CD14-positive monocyte (primary cell): ENCODE results near the gene PRKD1. TPM values are rescaled to one million over a fixed set of nuclear protein-coding genes. Genes with fewer than 3 reads are reported as not detected.

Experiments
- DNase-seq, 3 donors: peaks; one replicate each; pipeline ENCODE4 v3.0.0-alpha.2; 2011 to 2022
- H2AFZ ChIP-seq: 2 replicates; pipeline ENCODE4 v1.6.0; 2012; ENCODE audit warnings: mild to moderate bottlenecking, low read depth, low read length, inconsistent platforms; ENCODE audit not compliant: insufficient read depth, poor library complexity, severe bottlenecking
- H3K27ac ChIP-seq, 2 donors: 1 replicate in 1 of 2; 2 replicates in 1 of 2; pipeline ENCODE4 v1.5.1; 2012 to 2013; ENCODE audit warnings: low read length in 2 of 2, control low read depth in 1 of 2, inconsistent platforms in 1 of 2, low read depth in 1 of 2, mild to moderate bottlenecking in 1 of 2
- H3K27me3 ChIP-seq, 2 donors: one replicate each; pipeline versions ENCODE4 v1.6.0 to v1.6.1; 2011 to 2013; ENCODE audit warnings: low read length in 2 of 2; ENCODE audit not compliant: control insufficient read depth in 2 of 2, insufficient read depth in 2 of 2
- H3K36me3 ChIP-seq, 2 donors: replicated peaks in 1 of 2; 1 replicate in 1 of 2; 2 replicates in 1 of 2; pipeline versions ENCODE4 v1.5.1 to v1.6.1; 2012 to 2013; ENCODE audit warnings: low read length in 2 of 2, control low read depth in 1 of 2, inconsistent platforms in 1 of 2, mild to moderate bottlenecking in 1 of 2; ENCODE audit not compliant: insufficient read depth in 2 of 2, control insufficient read depth in 1 of 2
- H3K4me1 ChIP-seq, 2 donors: 1 replicate in 1 of 2; 2 replicates in 1 of 2; pipeline versions ENCODE4 v1.5.1 to v1.6.1; 2012 to 2013; ENCODE audit warnings: low read length in 2 of 2, control low read depth in 1 of 2, inconsistent platforms in 1 of 2, mild to moderate bottlenecking in 1 of 2, moderate library complexity in 1 of 2; ENCODE audit not compliant: insufficient read depth in 2 of 2, control insufficient read depth in 1 of 2
- H3K4me2 ChIP-seq: replicated peaks from 2 replicates; pipeline ENCODE3; 2012; ENCODE audit warnings: low read length, moderate library complexity, mild to moderate bottlenecking; ENCODE audit not compliant: poor library complexity, severe bottlenecking; ENCODE audit errors: extremely low read depth
- H3K4me3 ChIP-seq, 3 experiments: fragments of 200-600 bp in 1 of 3; sonication (generic) in 1 of 3; replicated peaks in 1 of 3; 1 replicate in 2 of 3; 2 replicates in 1 of 3; pipeline ENCODE4 v1.5.1; 2011 to 2013; ENCODE audit warnings: low read length in 3 of 3, mild to moderate bottlenecking in 3 of 3, control low read depth in 2 of 3, low read depth in 2 of 3, inconsistent platforms in 1 of 3, moderate library complexity in 1 of 3
- H3K79me2 ChIP-seq: 2 replicates; pipeline ENCODE4 v1.6.0; 2012; ENCODE audit warnings: mild to moderate bottlenecking, control low read depth, inconsistent platforms, low read length, moderate library complexity; ENCODE audit not compliant: insufficient read depth
- H3K9ac ChIP-seq: 2 replicates; pipeline ENCODE4 v1.6.0; 2017; ENCODE audit warnings: low read length, mild to moderate bottlenecking; ENCODE audit not compliant: insufficient read depth, poor library complexity, severe bottlenecking
- H3K9me3 ChIP-seq, 2 donors: replicated peaks in 1 of 2; 1 replicate in 1 of 2; 2 replicates in 1 of 2; pipeline versions ENCODE4 v1.5.1 to v1.6.1; 2012 to 2013; ENCODE audit warnings: low read length in 2 of 2, control low read depth in 1 of 2; ENCODE audit not compliant: control insufficient read depth in 1 of 2, insufficient read depth in 1 of 2
- H4K20me1 ChIP-seq: 2 replicates; pipeline ENCODE4 v1.6.0; 2012; ENCODE audit warnings: mild to moderate bottlenecking, low read length, control low read depth, moderate library complexity; ENCODE audit not compliant: insufficient read depth
- H3K27ac Mint-ChIP-seq, 7 donors: one replicate each; pipeline ENCODE4 v1.8.0; 2020; ENCODE audit warnings: mild to moderate bottlenecking in 7 of 7, mixed read lengths in 7 of 7, moderate library complexity in 6 of 7, inconsistent platforms in 2 of 7
- H3K27me3 Mint-ChIP-seq, 3 donors: one replicate each; pipeline ENCODE4 v1.8.0; 2021 to 2022; ENCODE audit warnings: low read depth in 3 of 3, mild to moderate bottlenecking in 3 of 3, mixed read lengths in 3 of 3, moderate library complexity in 3 of 3, inconsistent platforms in 1 of 3
- H3K36me3 Mint-ChIP-seq, 2 donors: one replicate each; pipeline ENCODE4 v1.8.0; 2020; ENCODE audit warnings: mixed read lengths in 2 of 2, inconsistent platforms in 1 of 2, mild to moderate bottlenecking in 1 of 2
- H3K4me1 Mint-ChIP-seq: one replicate; pipeline ENCODE4 v1.8.0; 2020; ENCODE audit warnings: mild to moderate bottlenecking, mixed read lengths
- H3K4me3 Mint-ChIP-seq, 2 donors: one replicate each; pipeline ENCODE4 v1.8.0; 2020; ENCODE audit warnings: mild to moderate bottlenecking in 2 of 2, mixed read lengths in 2 of 2, moderate library complexity in 1 of 2
- H3K9me3 Mint-ChIP-seq, 7 donors: one replicate each; pipeline ENCODE4 v1.8.0; 2020 to 2022; ENCODE audit warnings: mixed read lengths in 7 of 7, mild to moderate bottlenecking in 6 of 7, moderate library complexity in 6 of 7, inconsistent platforms in 2 of 7
- WGBS: methylation state at CpG from one replicate; pipeline ENCODE4 v1.1.5; 2013; ENCODE audit warnings: missing lambda C conversion rate; ENCODE audit not compliant: insufficient coverage; 5-methylcytosine and 5-hydroxymethylcytosine counted together
- intact Hi-C, 2 donors: fragments of 100-400 bp; cut with micrococcal nuclease; formaldehyde crosslinking; loops; one replicate each; pipeline versions ENCODE4 v1.15.0 to v1.15.1; 2023
- polyA plus RNA-seq, 3 donors: library from polyadenylated mRNA; depleted of rRNA in 1 of 3; unstranded in 2 of 3; stranded (reverse) in 1 of 3; fragments of 300-500 nt in 2 of 3; fragments of >200 nt in 1 of 3; fragmentation: Illumina TruSeq in 2 of 3; gene quantifications; 1 replicate in 2 of 3; 2 replicates in 1 of 3; pipeline ENCODE4 v1.2.3, GENCODE V29; 2012 to 2021
- TF ChIP-seq, protein P1 (sequence below): fragments of 200-600 bp; IDR thresholded peaks from one replicate; pipeline ENCODE4 v1.8.0; 2022; ENCODE audit warnings: antibody characterized with exemption, mild to moderate bottlenecking

Gene PRKD1
- polyA plus RNA-seq, 3 donors: not detected

DNA sequence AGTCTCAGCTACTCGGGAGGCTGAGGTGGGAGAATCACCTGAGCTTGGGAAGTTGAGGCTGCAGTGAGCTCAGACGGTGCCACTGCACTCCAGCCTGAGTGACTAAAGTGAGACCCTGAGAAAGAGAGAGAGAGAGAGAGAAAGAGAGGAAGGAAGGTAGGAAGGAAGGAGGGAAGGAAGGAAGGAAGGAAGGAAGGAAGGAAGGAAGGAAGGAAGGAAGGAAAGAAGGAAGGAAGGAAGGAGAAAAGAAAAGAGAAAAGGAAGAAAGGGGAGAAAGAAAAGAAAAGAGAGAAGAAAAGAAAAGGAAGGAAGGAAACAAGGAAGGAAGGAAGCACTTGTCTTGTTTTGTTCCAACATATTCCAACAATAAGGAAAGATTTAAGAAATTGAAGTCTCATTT is 7.8 kb downstream of the PRKD1 start:
- H2AFZ ChIP-seq: no peak overlapping the region
- 95% methylated on average over 2 of the region's 2 CpGs for WGBS
- peaks cover 0 to 3% of the 10 kb centered on the region in 2 donors for H3K27me3 ChIP-seq
- no peak for DNase-seq
- no peak overlapping the region for H3K9ac ChIP-seq
- Mint-ChIP-seq H3K4me3 (peak overlapping the region in 1 of 2 donors; percentile 39), H3K27me3 (peaks cover 2 to 8% (median 5%) of the 10 kb centered on the region in 3 donors), H3K27ac (no peak overlapping the region), H3K9me3 (peaks cover 0 to 7% (median 2%) of the 10 kb centered on the region in 7 donors), H3K4me1 (no peaks in the 10 kb centered on the region), H3K36me3 (no peaks in the 10 kb centered on the region)
- H4K20me1 ChIP-seq: no peaks in the 10 kb centered on the region
- H3K36me3 ChIP-seq: no peaks in the 10 kb centered on the region
- TF ChIP-seq, protein P1, sequence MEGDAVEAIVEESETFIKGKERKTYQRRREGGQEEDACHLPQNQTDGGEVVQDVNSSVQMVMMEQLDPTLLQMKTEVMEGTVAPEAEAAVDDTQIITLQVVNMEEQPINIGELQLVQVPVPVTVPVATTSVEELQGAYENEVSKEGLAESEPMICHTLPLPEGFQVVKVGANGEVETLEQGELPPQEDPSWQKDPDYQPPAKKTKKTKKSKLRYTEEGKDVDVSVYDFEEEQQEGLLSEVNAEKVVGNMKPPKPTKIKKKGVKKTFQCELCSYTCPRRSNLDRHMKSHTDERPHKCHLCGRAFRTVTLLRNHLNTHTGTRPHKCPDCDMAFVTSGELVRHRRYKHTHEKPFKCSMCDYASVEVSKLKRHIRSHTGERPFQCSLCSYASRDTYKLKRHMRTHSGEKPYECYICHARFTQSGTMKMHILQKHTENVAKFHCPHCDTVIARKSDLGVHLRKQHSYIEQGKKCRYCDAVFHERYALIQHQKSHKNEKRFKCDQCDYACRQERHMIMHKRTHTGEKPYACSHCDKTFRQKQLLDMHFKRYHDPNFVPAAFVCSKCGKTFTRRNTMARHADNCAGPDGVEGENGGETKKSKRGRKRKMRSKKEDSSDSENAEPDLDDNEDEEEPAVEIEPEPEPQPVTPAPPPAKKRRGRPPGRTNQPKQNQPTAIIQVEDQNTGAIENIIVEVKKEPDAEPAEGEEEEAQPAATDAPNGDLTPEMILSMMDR: no peak
- no peaks in the 10 kb centered on the region for H3K79me2 ChIP-seq
- H3K4me1 ChIP-seq: no peaks in the 10 kb centered on the region
- H3K4me2 ChIP-seq: no peak overlapping the region
- no peak overlapping the region for H3K4me3 ChIP-seq
- intact Hi-C loops: no loop called here
- H3K9me3 ChIP-seq: no peaks in the 10 kb centered on the region
- no peak overlapping the region for H3K27ac ChIP-seq

- H3K36me3 Mint-ChIP-seq: no peaks in the 10 kb centered on the region
- H3K4me1 Mint-ChIP-seq: no peaks in the 10 kb centered on the region
- H3K36me3 ChIP-seq: no peaks in the 10 kb centered on the region
- no peak overlapping the region for H2AFZ ChIP-seq
- no peaks in the 10 kb centered on the region for H3K79me2 ChIP-seq
- H3K9me3 Mint-ChIP-seq: peaks cover 0 to 11% (median 2%) of the 10 kb centered on the region in 7 donors
- no peak overlapping the region for H3K27ac Mint-ChIP-seq
- no peak for DNase-seq
- H3K27me3 ChIP-seq: no peaks in the 10 kb centered on the region
- no peak overlapping the region for H3K27ac ChIP-seq
- H3K4me3 ChIP-seq: no peak overlapping the region
- no peaks in the 10 kb centered on the region for H3K4me1 ChIP-seq
- H3K9me3 ChIP-seq: no peaks in the 10 kb centered on the region
- no CpG with 5 or more reads among the region's 2 CpGs for WGBS
- intact Hi-C loops: no loop called here
- H3K27me3 Mint-ChIP-seq: peaks cover 0 to 4% (median 2%) of the 10 kb centered on the region in 3 donors
- H3K9ac ChIP-seq: no peak overlapping the region
- TF ChIP-seq, protein P1: no peak
- H4K20me1 ChIP-seq: no peaks in the 10 kb centered on the region
- H3K4me2 ChIP-seq: no peak overlapping the region
- no peak overlapping the region for H3K4me3 Mint-ChIP-seq
Measured at GRCh38 chr14:29918981-29919380, 8.7 kb downstream of the PRKD1 start.
